Measurements from ENCODE around the gene FXYD6.
A peak's percentile ranks its signal among the peaks of the same experiment; 100 is the strongest.

The FXYD6 gene

DNA sequence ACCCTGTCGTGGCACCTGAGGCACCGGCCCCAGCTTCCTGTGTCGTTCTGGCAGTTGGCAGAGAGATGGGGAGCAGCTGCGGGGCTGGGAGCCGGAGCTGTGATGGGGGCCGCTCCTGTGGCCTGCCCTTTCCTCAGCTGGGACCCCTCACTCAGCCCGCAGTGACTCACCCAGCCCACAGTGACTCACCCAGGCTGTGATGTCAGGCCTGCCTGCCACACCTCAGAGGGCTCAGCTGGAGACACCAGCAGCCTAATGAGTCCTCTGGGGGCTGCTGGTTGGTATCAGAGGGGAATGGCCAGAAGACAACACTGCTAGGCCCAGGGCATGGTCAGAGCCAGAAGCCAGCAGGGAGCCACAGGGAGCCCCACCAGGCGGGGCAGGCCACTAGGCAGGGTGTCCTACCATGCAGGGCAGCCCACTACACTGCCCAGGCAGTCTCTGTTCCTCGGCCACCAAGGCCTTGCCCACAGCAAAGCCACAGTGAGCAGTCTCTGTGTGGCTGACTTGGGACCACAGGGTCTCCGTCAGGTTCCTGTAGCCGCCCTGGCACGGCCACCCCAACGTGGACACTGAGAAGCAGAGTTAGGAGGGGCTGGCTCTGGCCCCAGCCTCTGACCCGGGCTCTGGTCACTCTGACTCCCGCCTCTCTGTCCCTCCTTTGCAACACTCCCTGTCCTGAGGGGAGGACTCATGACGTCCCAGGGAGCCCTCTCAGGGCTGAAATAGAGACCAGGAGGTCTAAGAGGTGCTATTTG is 47.7 kb downstream of the FXYD6 start:
- DNase-seq = no peak

DNA sequence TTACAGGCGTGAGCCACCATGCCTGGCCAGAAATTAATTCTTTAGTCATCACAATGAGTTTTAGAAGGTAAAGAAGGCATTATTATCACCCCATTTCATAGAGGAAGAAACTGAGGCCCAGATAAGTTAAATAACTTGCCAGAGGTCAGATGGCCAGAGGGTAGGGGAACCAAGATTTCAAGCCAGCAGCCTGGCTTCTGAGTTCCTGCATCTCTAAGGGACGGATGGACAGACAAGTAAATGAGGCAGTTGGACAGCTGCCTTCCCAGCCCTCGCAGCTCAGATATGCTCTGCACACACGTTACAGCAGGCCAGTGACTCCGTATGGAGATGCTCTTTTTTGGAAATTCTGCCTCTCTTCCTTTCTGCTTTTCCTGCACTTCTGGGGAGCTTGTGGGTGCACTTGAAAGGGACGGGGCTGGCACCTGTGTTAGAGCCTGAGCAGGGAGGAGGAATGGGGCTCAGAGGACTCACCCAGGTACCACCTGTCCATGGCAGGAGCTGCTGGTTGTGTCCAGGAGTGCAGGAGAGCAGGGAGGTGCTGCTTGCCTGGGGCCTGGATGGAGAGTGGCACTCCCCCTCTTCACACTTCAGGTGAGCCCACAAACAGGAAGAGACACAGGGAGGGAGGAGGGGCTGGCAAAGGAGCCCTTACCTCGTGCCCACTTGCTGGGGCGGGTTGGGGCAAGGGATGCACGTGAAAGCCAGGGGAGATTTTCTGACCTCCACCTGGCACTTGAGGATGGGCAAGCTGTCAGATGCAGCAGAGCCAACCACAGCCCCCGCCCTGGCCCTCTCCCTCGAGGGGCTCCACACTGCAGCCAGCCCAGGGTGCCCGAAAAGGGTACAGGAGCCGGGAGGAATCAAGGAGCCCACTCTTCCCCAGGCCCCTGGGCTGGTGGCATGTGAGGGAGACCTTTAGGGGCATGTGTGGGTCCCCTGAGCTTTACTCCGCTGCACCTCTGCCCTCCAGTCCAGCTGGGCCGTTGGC is 48.6 kb downstream of the FXYD6 start:
- no peak for DNase-seq

DNA sequence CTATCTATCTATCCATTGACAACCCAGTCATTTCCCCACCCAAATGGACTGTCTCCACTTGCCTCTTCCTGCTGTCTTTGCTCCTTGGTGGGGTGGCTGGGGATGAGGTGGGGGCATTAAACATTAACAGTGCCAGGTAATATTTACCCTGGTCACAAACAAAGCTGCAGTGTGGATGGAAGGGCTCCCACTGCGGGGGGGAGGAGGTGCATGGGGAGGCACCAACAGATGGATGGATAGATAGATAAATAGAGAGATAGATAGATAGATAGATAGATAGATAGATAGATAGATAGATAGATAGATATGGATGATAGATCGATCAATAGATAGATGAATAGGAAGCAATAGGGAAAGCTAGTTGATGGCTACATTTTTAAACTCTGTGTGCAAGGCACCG is 49.6 kb downstream of the FXYD6 start:
- DNase-seq = no peak

DNA sequence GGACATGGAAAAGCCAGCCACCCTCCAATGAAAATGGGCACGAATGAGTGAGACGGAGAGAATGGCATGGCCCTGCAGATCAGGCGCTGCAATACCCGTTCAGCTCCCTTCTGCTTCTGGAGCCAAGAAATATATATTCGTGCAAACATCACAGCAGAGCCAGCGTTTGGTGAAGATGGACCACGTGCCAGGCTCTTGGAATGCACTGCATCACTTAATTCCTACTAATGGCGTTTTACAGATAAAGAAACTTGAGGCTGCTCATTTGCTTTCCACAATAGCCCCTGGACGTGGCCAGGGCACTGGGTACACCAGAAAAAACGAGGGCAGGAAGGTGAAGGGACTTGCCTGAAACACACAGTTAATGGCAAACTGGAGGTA is 50.3 kb downstream of the FXYD6 start:
- DNase-seq = no peak

DNA sequence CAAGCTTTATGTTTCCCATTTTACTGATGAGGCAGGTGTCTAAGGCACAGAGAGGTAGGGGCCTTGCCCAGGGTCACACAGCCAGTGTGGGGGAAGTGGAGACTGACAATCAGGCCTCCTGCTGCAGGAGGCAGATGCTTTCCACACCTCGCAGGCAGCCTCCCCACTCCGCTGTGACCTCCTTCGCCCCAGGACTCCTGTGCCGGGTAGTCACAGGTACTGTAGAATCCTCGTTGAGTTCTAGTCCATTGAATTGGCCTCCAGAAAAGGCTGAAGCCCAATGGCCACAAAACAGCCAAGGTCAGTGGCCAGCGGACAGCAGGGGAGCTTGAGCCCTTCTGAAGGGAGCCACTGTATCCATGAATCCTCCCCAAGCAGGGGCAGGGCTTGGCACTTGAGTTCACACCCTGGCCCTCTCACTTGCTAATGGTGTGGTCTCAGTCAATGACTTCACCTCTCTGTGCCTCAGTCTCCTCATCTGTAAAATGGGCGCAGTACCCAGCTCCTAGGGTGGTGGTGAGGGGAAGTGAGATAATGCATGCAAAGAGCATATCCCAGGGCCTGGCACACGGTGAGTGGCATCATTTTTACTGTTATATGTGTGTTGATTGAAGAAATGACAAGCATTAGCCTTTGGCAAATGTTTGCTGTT is 50.8 kb downstream of the FXYD6 start:
- no peak for DNase-seq

DNA sequence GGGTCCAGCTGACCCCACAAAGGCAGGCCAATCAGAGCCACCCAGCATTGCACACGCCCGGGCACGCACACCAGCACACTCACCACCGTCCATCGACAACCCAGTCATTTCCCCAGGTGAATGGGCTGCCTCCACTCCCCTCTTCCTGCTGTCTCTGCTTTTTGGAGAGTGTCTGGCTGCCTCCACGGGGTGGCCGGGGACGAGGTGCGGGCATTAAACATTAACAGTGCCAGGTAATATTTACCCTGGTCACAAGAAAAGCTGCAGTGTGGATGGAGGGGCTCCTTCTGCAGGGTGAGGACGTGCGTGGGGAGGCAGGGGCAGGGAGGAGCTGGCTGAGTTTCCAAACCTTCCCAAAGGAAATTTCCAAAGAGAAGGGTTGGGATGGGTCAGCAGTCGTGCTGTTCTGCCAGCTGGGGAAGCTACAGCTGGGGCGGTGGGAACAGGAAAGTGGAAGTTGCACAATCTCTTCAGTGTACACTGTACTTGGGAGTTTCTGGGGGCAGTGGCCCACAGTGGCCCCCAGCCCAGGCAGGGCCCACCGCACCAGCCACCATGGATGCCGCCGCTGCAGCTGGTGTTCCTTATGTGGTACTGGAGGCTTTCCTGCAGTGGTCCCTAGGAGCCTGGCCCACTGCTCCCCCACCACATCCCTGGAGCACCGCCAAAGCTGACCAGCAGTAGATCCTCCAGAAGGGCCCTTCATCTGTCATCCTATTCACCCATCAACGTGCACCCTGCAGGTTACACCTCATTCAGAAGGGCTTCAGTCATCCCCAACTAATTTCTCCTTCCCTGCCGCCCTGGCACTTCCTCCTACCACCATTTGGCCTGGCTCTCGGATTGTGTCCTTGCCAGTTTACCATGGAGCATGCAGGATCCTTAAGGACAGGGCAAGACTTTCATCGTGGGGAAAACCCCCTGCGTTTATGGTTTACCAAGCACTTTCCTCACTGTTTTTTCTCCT is 51.6 kb downstream of the FXYD6 start, which contains the start of gene FXYD2:
Gene FXYD2 (minus strand): TSS at position 174 of the 967 bp plus-strand sequence. CDS start 66 bp downstream, at position 108.
- no peak for DNase-seq

DNA sequence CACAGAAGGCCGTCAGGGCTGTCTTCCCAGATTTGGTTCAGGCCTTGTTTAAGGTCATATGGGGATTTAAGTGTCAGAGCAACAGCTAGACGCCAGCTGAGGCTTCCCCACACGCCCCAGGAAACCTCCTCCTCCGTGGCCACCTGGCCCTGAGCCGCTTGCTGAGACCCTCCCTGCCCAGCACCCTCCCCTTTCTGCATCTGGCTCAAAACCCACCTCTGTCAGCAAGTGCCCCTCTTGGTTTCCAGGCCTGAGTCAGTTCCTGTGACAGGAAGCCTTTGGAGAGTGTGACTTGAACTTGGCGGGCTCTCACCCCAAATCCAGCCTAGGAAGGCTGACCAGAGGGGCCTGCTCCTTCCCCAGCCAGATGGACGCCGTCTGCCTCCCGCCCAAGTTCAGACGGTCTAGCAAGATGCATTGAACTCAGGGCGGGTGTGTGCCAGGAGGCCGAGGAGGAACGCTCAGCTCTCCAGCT is 52.5 kb downstream of the FXYD6 start:
- DNase-seq = no peak

DNA sequence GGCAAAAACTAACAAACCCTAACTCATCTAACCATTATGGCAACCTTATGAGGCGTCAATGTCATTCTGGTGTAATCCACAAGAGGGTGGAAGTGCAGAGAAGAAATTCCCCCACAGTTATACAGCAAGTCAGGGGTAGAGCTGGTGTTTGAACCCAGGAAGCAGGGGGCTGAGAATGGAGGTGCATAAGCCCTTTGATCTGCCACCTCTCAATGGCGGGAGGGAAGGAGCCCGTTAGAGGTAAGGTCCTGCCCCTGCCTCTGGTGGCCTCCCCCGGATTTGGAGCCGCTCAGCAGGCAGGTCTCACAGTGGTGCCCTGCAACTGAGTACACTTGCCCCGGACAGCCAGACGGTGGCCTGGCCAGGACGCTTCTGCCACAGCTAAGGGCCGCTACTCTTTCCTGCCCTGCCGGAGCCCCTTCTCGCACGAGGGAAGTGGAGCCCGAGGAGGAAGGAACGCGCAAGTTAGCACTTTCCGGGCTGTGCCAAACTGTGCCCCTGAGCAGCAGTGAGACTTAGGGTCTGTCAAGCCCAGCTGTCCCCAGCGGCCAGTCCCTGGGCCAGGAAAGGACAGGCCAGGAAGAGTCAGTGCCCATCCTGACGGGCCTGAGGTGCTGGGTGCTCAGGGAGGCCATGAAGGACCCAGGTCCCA is 53.0 kb downstream of the FXYD6 start:
- no peak for DNase-seq

DNA sequence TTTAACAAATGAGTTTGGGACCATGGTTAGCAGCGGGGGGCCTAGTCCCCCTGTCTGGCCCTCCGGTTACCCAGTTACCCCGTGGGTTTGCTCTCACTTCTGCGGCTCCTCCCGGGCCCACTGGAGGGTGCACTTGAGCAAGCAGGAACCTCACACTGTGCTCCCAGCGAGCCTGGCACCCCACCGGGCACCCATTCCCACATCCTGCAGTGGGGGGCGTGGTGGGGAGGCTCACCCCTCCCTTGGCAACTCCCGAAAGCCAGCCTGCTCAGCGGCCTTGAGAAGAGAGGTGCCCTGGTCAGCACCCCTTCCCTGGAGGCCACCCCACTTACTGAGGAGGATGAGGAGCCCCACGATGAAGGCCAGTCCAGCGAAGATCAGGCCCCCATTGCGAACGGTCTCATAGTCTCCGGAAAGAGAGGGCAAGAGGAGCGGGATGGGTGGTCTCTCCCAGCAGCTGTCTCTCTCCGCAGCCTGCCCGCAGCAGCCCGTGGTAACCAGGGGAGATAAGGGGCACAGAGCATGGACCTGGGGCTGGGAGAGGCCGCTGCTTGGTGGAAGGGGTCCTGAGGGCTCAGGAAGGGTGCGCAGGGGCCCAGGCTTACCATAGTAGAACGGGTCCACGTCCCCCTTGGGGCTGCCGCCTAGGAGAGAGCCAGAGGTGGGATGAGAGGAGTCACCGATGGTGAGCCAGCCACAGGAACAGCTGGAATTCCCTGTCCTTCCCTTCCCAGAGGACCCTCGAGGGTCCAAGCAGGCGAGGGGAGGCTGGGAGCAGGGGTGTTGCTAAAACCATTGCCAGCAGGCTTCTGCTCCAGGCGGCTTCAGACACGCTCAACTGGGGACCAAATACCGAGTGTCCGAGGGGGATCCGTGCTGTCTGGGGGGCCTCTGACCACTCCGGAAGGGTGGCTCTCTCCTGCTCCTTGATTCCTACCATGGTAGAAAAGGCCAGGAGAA is 54.1 kb downstream of the FXYD6 start:
- no peak for DNase-seq

DNA sequence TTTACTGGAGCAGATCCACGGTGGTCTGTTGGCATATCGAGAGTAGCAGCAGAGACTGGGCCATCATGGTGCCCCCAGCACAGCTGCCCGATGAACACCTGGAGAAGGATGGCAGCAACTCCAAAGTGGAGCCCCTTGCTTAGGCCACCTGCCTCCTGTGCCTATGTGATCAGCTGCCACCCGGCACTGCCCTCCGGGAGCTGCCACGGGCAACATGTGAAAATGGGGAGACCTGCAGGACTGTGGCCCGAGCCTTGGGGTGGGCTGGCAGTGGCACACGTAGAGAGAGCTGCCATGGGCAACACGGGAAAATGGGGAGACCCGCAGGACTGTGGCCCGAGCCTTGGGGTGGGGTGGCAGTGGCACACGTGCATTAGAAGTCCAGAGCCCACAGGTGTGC is 55.0 kb downstream of the FXYD6 start:
- no peak for DNase-seq

DNA sequence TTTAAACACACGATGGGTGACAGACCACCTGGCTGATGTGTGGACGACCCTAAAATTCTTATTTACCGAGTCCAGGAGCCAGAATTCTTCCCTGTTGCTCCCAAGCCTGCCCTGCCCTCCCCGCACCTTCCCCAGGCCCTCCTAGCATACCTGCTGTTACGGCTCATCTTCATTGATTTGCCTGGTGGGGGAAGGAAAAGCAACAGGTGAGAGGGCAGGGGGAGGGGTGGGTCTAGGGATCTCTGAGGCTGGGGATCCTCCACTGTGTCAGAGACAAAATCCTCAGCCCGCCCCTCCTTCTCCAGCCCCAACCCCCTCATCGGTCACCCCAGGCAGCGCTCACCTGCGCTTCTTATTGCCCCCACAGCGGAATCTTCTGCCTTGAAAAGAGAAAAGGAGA is 55.9 kb downstream of the FXYD6 start:
- DNase-seq = no peak

DNA sequence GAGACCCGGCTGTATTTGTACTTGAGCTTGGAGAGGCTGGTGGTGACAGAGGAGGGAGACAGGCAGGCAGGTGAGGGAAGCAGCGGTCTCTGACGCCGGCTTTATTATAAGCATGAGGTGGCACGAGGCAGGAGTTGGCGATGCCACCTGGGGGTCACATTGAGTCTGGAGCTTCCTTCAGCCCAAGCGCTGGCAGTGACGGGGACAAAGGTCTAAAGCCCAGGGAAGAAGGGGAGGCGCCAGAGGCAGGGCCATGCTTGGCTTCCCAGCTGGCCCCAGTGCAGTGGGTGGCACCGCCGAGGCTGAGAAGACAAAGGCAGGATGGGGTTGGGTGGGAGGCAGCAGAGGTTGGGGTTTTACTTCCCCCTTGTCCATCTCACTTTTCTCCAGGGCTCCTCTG is 56.4 kb downstream of the FXYD6 start:
- DNase-seq = no peak

DNA sequence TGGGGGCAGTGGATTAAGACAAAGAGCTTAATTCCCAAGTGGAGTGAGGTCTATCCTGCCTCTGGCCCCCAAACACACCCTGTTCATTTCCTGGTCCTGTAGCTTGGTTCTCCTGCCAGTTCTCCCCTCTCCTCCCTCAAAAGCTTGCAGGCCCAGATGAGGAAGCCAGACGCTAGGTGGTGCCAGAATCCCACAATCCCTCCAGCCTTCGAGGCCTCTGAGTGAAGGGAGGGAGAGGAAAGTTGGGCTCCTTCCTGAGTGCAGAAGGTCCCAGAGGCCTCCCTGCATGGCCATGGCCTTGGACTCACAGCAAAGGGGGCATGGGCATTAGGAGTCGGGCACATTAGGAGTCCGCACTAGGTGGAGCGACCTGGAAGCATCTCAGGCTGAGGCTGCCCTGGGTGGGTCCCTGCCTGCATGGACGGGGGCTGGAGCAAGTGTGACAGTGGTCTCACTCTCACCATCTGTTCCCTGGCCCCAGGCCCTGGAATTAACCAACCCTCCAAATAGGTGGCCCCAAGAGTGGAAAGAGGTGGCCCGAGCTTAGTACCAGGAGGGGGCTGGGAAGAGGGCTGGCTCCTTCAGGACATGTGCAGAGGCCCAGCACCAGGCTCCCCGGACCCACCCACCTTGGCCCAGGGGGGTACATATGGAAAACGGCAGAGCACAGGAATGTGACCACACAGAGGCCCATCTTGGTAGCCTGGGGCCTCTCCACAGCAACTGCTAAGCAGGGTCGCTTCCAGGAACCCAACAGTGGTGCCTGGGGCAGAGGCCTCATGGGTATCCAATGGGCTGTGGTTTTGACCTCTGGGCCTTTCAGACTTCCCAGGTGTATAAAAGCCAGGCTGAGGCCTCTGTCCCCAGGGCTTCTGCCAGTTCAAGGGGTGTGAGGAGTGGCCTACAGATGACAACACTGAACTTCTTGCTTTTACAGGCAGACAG is 57.1 kb downstream of the FXYD6 start:
- no peak for DNase-seq

DNA sequence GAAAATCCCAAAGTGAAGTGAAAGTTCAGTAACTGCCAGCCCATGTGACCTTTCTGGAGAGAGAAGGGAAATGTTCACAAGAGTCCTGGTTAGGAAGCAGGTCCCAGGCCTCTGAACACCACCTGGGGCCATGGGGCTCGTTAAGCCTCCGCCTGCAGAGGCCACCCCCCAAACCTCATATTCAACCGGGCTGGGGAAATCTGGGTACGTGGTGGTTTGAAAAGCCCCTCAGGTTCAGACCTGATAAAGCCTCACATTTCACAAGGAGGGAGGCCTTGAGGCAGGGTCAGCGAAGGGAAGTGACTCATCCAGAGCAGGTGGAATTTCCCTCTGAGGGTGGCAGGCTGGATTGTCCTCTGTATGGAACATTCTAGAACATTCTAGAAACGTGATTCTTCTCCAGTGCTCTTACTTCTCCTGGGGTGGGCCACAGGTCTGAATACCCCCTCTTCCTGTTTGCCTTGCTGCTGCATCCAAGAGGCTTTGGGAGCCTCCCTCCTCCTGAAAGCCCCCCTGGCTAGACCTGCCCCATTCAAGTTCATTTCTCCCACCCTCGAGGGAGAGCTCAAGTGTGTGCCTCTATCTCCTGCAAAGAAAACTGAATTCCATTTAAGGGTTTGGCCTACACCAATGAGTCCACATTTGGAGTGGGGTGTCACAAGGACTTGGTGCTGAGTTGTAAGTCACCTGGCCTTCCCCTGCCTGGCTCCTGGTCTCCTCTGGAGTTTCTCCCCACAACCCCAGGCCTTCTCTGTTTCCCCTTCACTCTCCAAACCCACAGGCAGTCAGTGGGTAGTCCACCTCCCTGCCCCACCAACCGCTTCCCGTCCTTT is 58.2 kb downstream of the FXYD6 start:
- no peak for DNase-seq

DNA sequence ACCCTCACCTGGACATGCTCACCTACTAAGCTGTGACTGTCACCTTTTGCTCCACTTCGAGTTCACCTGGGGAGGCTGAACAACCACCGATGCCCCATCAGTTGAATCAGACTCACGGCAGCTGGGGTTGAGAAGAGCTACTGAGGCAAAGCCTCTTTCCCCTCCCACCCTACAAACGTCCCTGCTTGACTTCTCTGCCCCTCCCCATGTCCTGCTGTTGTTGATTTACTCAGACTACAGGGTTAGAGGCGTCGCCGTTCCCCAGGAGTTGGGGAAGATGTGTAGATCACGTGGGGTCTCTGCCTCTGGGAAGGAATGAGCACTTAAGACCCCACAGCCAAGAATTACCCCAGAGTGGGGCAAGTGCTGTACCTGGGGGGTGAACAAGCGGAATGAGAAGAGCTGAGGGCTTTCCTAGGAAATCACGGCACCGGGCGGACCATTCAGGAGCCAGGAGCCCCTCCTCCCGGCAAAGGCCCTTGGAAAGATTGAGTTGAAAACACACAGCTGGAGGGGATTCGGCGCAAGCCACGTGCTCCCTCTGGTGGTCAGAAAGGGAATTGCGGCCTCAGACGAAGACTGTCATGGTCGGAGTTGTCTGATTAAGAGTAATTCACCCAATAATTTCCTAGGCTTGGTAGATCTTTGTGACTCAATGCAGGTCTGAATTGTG is 59.0 kb downstream of the FXYD6 start:
- DNase-seq = peak; percentile 16

DNA sequence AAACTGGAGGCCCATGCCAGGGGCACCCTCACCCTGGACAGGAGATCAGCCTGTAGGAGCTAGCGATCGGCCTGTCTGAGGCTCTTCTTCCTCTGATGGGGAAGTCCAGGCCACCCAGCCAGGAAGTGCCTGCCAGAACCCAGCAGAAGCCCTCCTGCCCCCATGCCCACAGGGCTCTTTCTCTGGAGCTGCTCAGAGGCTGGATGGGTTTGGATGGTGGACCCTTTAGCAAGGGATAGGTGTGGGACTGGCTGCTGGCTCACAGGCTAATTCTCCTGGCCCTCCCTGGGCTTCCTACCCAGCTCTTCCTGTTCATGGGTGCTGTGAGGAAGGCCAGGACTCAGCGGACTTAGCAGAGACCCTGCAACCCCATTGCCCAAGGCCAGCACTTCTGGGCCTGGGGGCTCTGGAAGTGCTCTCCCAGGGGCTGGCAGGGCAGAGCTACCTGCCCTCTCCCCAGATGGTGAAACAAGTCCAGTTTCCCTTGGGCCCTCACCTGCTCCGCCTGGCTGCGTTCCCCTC is 59.6 kb downstream of the FXYD6 start:
- DNase-seq = no peak

DNA sequence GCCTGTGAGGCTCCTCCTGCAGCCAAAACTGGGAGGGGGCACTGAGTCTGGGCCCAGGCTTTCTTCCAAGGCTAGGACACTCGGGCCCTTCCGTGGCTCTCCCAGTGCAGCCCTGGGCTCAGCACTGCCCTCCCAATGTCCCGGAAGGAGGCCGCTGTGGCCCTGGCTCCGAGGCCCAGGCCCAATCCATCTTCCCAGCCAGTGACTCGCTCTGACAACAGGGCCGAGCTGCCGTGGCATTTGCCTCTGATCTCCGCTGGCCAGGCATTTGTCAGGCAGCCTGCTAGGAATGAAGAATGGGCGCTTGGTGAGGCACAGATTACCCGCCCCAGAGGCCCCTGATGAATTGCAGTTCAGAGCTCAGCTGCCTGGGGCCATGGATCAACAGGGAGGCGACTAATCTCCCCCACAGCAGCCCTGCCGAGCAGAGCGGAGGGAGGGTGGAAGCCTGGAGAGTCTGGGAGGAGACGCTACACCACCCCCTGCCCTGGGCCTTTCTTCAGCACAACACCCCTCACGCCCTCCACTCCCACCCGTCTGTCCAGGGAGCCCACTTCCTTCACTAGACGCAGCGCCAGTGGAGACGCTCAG is 60.2 kb downstream of the FXYD6 start:
- DNase-seq = no peak
